ENCODE measurements around the gene PDIA5. TPM values are rescaled to one million over a fixed set of nuclear protein-coding genes. Genes with fewer than 3 reads are reported as not detected.

PDIA5 gene
- total and polyA plus RNA-seq, 7 donors: 4.2 to 23.0 (median 13.9) TPM

- WGBS, 2 donors: 82 to 89% methylated on average over 3 of the region's 3 CpGs
- Histone ChIP-seq H3K4me1 (no peaks in the 10 kb centered on the region), H3K27ac (no peak overlapping the region), H3K36me3 (no peaks in the 10 kb centered on the region), H3K9me3 (no peaks in the 10 kb centered on the region), H3K27me3 (peaks cover 0 to 8% (median 0%) of the 10 kb centered on the region in 3 donors), H3K4me3 (no peak overlapping the region)
- intact Hi-C loops (cut with DNase I): loop anchor here (10.0 kb wide), 1 partner anchor 234 kb away; no protein-coding TSS in a partner anchor
- TF ChIP-seq CTCF (IDR thresholded peaks at IDR 0.05) (no peak), POLR2AphosphoS5 (IDR thresholded peaks at IDR 0.05) (no peak), EP300 (IDR thresholded peaks at IDR 0.05) (no peak), POLR2A (IDR thresholded peaks at IDR 0.05) (no peak)
- no peak for DNase-seq
Observed at GRCh38 chr3:123020709-123021108, 46.1 kb upstream of the PDIA5 start.

DNA sequence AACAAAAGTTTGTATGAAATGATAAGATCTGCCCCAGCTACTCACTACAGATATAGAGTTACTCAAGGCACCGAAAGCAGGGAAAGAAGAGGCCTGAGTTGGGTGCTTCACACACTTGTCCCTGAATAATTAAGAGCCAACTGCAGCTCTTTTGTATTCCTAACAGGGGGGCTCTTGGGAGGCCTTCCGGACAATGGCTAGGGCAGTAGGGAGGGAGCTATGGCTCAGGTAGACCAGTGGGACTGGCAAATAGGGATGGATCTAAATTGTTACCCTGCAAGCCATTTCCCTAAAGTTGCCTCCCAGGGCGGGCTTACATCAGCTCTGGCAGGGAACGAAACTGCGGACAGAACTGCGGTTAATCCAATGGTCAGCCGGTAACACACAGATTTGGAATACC lies 45.4 kb upstream of the PDIA5 start:
- Histone ChIP-seq H3K4me1 (peaks cover 0 to 6% (median 5%) of the 10 kb centered on the region in 4 donors), H3K9me3 (no peaks in the 10 kb centered on the region), H3K4me3 (no peak overlapping the region), H3K36me3 (no peaks in the 10 kb centered on the region), H3K27ac (no peak overlapping the region), H3K27me3 (peaks cover 0 to 15% (median 6%) of the 10 kb centered on the region in 3 donors)
- DNase-seq: no peak
- 87 to 92% methylated on average over 7 of the region's 7 CpGs for WGBS, 2 donors
- intact Hi-C loops (cut with DNase I): loop anchor here (10.0 kb wide), 1 partner anchor 233 kb away; no protein-coding TSS in a partner anchor
- TF ChIP-seq EP300 (IDR thresholded peaks at IDR 0.05): no peak
- TF ChIP-seq CTCF (IDR thresholded peaks at IDR 0.05): no peak
- no peak for TF ChIP-seq POLR2A (IDR thresholded peaks at IDR 0.05)
- TF ChIP-seq POLR2AphosphoS5 (IDR thresholded peaks at IDR 0.05): no peak

- DNase-seq: no peak
- intact Hi-C loops (cut with DNase I): loop anchor here (10.0 kb wide), 1 partner anchor 233 kb away; no protein-coding TSS in a partner anchor
- H3K4me1 ChIP-seq: peaks cover 0 to 13% (median 11%) of the 10 kb centered on the region in 4 donors
- peaks cover 3 to 22% (median 12%) of the 10 kb centered on the region in 3 donors for H3K27me3 ChIP-seq
- H3K9me3 ChIP-seq: no peaks in the 10 kb centered on the region
- H3K27ac ChIP-seq: no peak overlapping the region
- H3K4me3 ChIP-seq: no peak overlapping the region
- H3K36me3 ChIP-seq: no peaks in the 10 kb centered on the region
- 83 to 85% methylated on average over 7 of the region's 7 CpGs for WGBS, 2 donors
- TF ChIP-seq CTCF (IDR thresholded peaks at IDR 0.05) (no peak), POLR2A (IDR thresholded peaks at IDR 0.05) (no peak), EP300 (IDR thresholded peaks at IDR 0.05) (no peak), POLR2AphosphoS5 (IDR thresholded peaks at IDR 0.05) (no peak)
Observed at GRCh38 chr3:123021996-123022510, 44.8 kb upstream of the PDIA5 start.

DNA sequence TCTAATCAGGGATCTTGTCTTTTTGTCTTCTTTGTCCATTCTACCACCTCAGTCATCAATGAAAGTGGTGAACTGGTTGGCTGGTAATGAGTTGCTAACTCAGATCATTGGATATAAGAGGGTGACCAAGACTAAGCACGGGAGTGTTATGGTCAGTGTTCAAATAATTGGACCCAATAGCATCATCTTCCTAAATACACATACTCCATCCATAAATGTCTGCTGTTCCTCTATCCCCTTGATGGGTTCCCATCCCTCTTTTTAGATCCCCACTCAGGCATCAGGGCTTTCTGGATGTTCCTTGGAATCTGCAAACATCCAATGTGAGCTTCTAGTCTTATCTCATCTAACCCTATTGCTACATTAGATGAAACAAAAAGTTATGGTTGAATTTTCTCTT lies 42.8 kb upstream of the PDIA5 start:
- no peak for TF ChIP-seq POLR2AphosphoS5 (IDR thresholded peaks at IDR 0.05)
- no peak for TF ChIP-seq POLR2A (IDR thresholded peaks at IDR 0.05)
- no peak for TF ChIP-seq EP300 (IDR thresholded peaks at IDR 0.05)
- TF ChIP-seq CTCF (IDR thresholded peaks at IDR 0.05): no peak
- intact Hi-C loops (cut with DNase I): loop anchor here (10.0 kb wide), 1 partner anchor 231 kb away; no protein-coding TSS in a partner anchor
- peaks cover 12 to 42% (median 24%) of the 10 kb centered on the region in 3 donors for H3K27me3 ChIP-seq
- H3K4me1 ChIP-seq: peaks cover 0 to 32% (median 30%) of the 10 kb centered on the region in 4 donors
- 78 to 93% methylated on average over 1 of the region's 1 CpG for WGBS, 2 donors
- no peak overlapping the region for H3K27ac ChIP-seq
- no peak overlapping the region for H3K4me3 ChIP-seq
- H3K36me3 ChIP-seq: no peaks in the 10 kb centered on the region
- H3K9me3 ChIP-seq: no peaks in the 10 kb centered on the region
- no peak for DNase-seq

Data from sigmoid colon (tissue), 7 donors.